ENCODE measurements around the gene RAD51B. TPM values are rescaled to one million over a fixed set of nuclear protein-coding genes. Genes with fewer than 3 reads are reported as not detected.

RAD51B gene
- total RNA-seq, 4 donors from 2014 or later: 12.6 to 26.4 (median 16.7) TPM

DNA sequence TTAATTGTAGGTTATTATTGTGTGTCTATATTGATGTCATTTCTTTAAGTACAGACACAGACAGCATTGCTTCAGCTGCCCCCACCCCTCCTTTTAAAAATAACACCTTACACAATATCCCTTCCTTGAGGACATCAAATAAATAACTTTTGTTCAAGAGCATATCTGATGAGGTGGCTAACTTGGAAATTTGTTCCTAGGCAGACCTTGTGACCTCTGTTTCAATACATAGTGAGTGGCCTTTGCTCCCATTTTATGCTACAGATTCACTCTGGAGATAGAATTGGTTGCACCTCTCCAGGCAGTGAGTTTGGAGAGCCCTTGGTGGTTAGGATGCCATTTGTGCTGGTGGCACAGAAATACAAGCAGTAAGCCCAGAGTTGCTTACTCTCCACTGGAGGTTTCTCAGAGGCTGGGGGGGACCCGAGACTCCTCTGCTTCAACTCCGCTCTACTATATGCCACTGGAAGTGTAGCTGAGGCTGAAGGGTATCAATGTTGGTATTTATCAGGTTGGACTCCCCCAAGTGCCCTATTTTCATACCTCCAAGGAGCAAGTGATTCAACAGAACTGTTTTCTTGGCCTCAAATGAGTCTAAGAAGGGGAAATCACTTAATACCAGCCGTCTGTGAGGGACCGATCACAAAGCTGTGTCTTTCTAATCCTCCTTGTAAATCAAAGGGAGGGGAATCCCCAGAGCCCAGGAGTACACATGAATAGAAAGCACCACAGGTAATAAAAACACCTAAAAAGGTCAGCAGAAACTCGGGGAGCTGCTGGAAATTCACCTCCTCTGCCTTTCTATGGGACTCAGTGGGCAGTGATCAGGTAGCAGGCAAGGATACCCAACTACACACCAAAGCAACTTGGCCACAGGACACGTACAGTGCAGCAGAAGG lies 463.1 kb downstream of the RAD51B start:
- DNase-seq (ENCODE audit: low spot score in 2 of 2): no peak
- no peaks in the 10 kb centered on the region for H3K27me3 ChIP-seq
- 87 to 93% methylated on average over 6 of the region's 6 CpGs for WGBS, 2 donors
- no peaks in the 10 kb centered on the region for H3K36me3 ChIP-seq
- no peaks in the 10 kb centered on the region for H3K9me3 ChIP-seq
- peaks cover 0 to 50% (median 31%) of the 10 kb centered on the region in 4 donors for H3K4me1 ChIP-seq
- TF ChIP-seq POLR2A (IDR thresholded peaks at IDR 0.05) (no peak), EP300 (IDR thresholded peaks at IDR 0.05) (no peak)
- TF ChIP-seq, protein P1, sequence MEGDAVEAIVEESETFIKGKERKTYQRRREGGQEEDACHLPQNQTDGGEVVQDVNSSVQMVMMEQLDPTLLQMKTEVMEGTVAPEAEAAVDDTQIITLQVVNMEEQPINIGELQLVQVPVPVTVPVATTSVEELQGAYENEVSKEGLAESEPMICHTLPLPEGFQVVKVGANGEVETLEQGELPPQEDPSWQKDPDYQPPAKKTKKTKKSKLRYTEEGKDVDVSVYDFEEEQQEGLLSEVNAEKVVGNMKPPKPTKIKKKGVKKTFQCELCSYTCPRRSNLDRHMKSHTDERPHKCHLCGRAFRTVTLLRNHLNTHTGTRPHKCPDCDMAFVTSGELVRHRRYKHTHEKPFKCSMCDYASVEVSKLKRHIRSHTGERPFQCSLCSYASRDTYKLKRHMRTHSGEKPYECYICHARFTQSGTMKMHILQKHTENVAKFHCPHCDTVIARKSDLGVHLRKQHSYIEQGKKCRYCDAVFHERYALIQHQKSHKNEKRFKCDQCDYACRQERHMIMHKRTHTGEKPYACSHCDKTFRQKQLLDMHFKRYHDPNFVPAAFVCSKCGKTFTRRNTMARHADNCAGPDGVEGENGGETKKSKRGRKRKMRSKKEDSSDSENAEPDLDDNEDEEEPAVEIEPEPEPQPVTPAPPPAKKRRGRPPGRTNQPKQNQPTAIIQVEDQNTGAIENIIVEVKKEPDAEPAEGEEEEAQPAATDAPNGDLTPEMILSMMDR (IDR thresholded peaks at IDR 0.05): no peak
- H3K4me3 ChIP-seq: no peak overlapping the region
- peak overlapping the region in 1 of 4 donors; percentile 68 for H3K27ac ChIP-seq

GRCh38 chr14:68283378-68284123 lies 464.0 kb downstream of the RAD51B start:
- Histone ChIP-seq H3K36me3 (no peaks in the 10 kb centered on the region), H3K9me3 (no peaks in the 10 kb centered on the region), H3K27me3 (no peaks in the 10 kb centered on the region), H3K4me3 (no peak overlapping the region), H3K27ac (peak overlapping the region in 2 of 4 donors; percentile 7 to 68), H3K4me1 (peaks cover 0 to 49% (median 31%) of the 10 kb centered on the region in 4 donors)
- no peak for DNase-seq (ENCODE audit: low spot score in 2 of 2)
- 60 to 72% methylated on average over 11 of the region's 11 CpGs for WGBS, 2 donors
- TF ChIP-seq EP300 (IDR thresholded peaks at IDR 0.05) (peak in 1 of 2 donors; percentile 31), POLR2A (IDR thresholded peaks at IDR 0.05) (no peak)

DNA sequence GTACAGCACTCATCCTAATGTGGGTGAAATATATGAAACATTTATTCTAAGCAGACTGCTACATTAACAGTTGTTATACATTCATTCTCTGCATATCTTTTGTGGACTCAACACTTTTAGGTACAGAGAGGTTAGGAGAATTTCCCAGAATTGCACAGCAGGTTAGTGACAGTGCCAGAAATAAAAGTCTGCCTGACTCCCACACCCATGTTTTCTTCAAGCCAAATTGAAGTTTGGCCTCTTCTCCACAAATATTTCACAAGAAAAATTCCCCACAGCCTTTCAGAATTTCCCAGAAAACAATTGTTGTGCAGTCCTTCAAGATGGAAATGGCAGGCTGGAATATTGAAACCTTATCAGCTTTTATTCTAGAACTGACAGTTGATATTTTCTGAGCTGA lies 464.8 kb downstream of the RAD51B start:
- Histone ChIP-seq H3K4me1 (peaks cover 0 to 41% (median 25%) of the 10 kb centered on the region in 4 donors), H3K9me3 (no peaks in the 10 kb centered on the region), H3K4me3 (no peak overlapping the region), H3K27me3 (no peaks in the 10 kb centered on the region), H3K36me3 (no peaks in the 10 kb centered on the region), H3K27ac (peak overlapping the region in 2 of 4 donors; percentile 60 to 76)
- peak; percentile 27 to 50 for TF ChIP-seq EP300 (IDR thresholded peaks at IDR 0.05)
- TF ChIP-seq, protein P1 (IDR thresholded peaks at IDR 0.05): no peak
- DNase-seq (ENCODE audit: low spot score in 2 of 2): no peak

DNA sequence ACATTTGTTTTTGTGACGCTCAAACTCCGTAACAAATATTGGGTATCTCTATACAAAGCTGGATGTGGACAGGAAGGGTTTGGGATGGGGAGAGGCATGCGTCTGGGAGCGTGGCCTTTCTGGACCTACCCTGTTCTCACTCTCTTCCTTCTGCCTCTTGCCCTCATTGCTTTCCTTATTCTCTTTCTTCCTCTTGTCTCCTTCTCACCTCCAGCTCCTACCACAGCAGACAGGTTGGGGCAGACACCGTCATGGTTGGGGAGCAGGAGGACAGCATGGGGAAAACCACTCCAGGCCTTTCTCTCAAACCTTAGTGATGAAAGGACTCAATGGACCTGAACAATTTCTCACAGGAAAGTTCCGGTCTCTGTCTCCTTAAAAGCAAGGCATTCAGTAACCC lies 465.3 kb downstream of the RAD51B start:
- H3K9me3 ChIP-seq: no peaks in the 10 kb centered on the region
- H3K27me3 ChIP-seq: no peaks in the 10 kb centered on the region
- peaks cover 0 to 36% (median 24%) of the 10 kb centered on the region in 4 donors for H3K4me1 ChIP-seq
- no peak overlapping the region for H3K4me3 ChIP-seq
- 77 to 84% methylated on average over 6 of the region's 6 CpGs for WGBS, 2 donors
- no peaks in the 10 kb centered on the region for H3K36me3 ChIP-seq
- peak overlapping the region in 3 of 4 donors; percentile 52 to 76 (median 60) for H3K27ac ChIP-seq
- TF ChIP-seq, protein P1 (IDR thresholded peaks at IDR 0.05): no peak
- TF ChIP-seq POLR2A (IDR thresholded peaks at IDR 0.05): no peak
- TF ChIP-seq EP300 (IDR thresholded peaks at IDR 0.05): no peak
- DNase-seq (ENCODE audit: low spot score in 2 of 2): no peak

DNA sequence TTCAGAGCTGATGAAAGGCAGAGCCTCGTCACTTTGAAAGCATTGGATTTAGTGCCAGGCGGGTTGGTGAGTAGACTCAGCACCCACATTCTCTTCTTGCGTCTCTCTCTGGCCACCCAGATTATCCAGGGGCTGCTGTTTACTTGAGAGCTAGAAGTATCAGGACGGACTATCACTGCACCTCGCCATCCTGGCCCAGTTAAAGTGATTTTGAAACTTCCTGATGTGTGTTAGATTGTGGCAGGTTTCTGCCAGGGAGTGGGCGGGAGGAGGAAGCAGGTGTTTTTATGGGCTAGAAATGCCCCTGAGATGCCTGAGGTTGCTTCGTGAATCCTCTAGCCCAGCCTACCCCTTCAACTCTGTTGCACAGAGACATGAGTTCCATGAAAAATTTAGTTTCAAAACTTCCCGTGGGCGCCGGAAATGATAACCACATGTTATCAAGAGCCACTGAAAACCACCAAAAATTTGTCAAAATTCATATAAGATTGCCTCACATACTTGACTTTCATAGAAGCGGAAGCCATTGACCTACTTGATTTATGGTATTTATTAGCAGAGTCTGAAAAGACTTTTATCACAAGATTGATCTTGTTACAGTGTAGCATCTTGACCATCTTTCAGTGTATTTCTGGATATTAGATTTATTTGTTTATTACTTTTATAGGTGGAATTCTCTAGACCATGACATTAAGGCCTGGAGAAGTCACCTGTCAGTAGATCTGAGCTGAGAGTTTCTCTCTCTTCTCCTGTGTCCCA lies 466.0 kb downstream of the RAD51B start:
- Histone ChIP-seq H3K4me3 (no peak overlapping the region), H3K9me3 (no peaks in the 10 kb centered on the region), H3K27me3 (no peaks in the 10 kb centered on the region), H3K4me1 (peaks cover 0 to 35% (median 23%) of the 10 kb centered on the region in 4 donors), H3K27ac (peak overlapping the region in 3 of 4 donors; percentile 36 to 76 (median 60)), H3K36me3 (no peaks in the 10 kb centered on the region)
- 74 to 81% methylated on average over 11 of the region's 11 CpGs for WGBS, 2 donors
- DNase-seq (ENCODE audit: low spot score in 2 of 2): no peak
- TF ChIP-seq, protein P1 (IDR thresholded peaks at IDR 0.05): no peak
- TF ChIP-seq EP300 (IDR thresholded peaks at IDR 0.05) (no peak), POLR2A (IDR thresholded peaks at IDR 0.05) (no peak)

Data from tibial nerve (tissue), 4 donors.